Esophagus (tissue), 2 donors: ENCODE data around the gene C1GALT1. TPM values are rescaled to one million over a fixed set of nuclear protein-coding genes. Genes with fewer than 3 reads are reported as not detected.
"Not testable (repeated sequence)": the region's sequence is repeated elsewhere in the genome, so short reads cannot be mapped to it uniquely, and the experiment has no call there.

Experiments
- H3K27ac ChIP-seq, 2 donors: one replicate each; pipeline ENCODE4 v1.5.1; 2013; ENCODE audit warnings: low read depth in 2 of 2, mild to moderate bottlenecking in 2 of 2, inconsistent platforms in 1 of 2, low read length in 1 of 2, moderate library complexity in 1 of 2
- H3K27me3 ChIP-seq, 2 donors: one replicate each; pipeline ENCODE4 v1.6.1; 2013; ENCODE audit warnings: low read length in 2 of 2, control low read depth in 1 of 2, mild to moderate bottlenecking in 1 of 2; ENCODE audit not compliant: insufficient read depth in 2 of 2, control insufficient read depth in 1 of 2
- H3K36me3 ChIP-seq, 2 donors: one replicate each; pipeline ENCODE4 v1.6.1; 2013; ENCODE audit warnings: low read length in 1 of 2; ENCODE audit not compliant: control insufficient read depth in 2 of 2, insufficient read depth in 2 of 2
- H3K4me1 ChIP-seq, 2 donors: one replicate each; pipeline ENCODE4 v1.6.1; 2013; ENCODE audit warnings: low read length in 1 of 2; ENCODE audit not compliant: control insufficient read depth in 2 of 2, insufficient read depth in 2 of 2
- H3K4me3 ChIP-seq, 2 donors: one replicate each; pipeline ENCODE4 v1.5.1; 2013; ENCODE audit warnings: low read length in 2 of 2, mild to moderate bottlenecking in 2 of 2, low read depth in 1 of 2, moderate library complexity in 1 of 2
- H3K9me3 ChIP-seq, 2 donors: one replicate each; pipeline ENCODE4 v1.6.1; 2013; ENCODE audit warnings: mild to moderate bottlenecking in 2 of 2, low read depth in 1 of 2, low read length in 1 of 2, moderate library complexity in 1 of 2; ENCODE audit not compliant: control insufficient read depth in 2 of 2, insufficient read depth in 1 of 2
- WGBS, 2 donors: extraction: QIAGEN DNeasy Blood & Tissue Kit; methylation state at CpG; one replicate each; pipeline ENCODE4 v1.1.7; 2013; 5-methylcytosine and 5-hydroxymethylcytosine counted together
- polyA plus RNA-seq, 2 donors: library from polyadenylated mRNA; stranded (reverse); fragments of 200-250 nt; gene quantifications; one replicate each; pipeline ENCODE4 v1.2.3, GENCODE V29; 2013
- donor health status: healthy with polysubstance abuse.
- donor health status: Bipolar disorder and iron deficiency.

The C1GALT1 gene
- polyA plus RNA-seq: 10 to 100 TPM; 14.3 to 17.1 TPM

DNA sequence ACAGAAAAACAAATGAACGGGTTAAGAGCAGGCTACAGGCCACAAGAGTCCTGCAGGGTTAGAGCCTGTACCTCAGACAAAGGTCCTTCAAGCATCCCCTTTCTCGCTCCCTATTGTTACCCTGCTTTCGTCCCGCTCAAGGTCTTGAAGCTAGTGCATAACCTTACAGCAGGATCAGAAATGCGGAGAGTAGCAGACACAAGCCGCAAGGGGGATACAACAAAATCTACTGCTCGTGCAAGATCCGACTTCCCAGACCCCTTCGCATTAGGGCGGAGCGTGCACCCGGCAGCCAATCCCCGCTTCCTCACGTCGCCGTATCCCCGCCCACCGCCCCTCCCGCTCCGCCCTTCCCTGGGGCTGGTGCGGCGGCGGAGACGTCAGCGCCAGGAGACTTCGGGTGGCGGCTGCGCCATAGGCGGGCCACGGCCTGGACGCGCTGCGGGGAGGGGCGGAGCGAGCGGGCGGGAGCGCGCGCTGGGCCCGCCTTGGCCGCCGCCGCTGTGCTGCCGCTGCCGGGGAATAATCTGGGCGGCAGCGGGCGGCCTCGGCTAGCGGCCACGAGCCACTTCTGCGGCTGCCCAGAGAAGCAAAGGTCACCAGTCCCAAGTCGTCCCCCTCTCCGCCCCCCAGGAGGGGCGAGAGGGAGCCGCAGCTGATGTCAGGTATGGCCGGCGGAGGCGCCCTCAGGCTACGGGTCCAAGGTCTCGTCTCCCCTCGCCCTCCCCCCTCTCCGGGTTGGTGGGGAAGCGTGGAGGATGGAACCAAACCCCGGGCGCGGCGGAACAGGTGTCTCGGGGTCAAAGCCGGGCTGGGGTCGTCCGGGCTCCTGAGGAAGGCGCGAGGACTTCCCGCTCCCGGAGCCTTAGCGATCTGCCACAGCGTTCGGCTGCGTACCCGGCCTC is at the start of gene C1GALT1:
C1GALT1 (plus strand) TSS at position 389 of the 905 bp plus-strand sequence. CDS start 51,776 bp downstream, outside the sequence.
- Histone ChIP-seq H3K27me3 (no peaks in the 10 kb centered on the region), H3K36me3 (peaks cover 0 to 6% of the 10 kb centered on the region in 2 donors), H3K4me1 (peaks cover 0 to 6% of the 10 kb centered on the region in 2 donors), H3K4me3 (peak within 1 kb of the TSS; percentile 71 to 96), H3K27ac (peak within 1 kb of the TSS; percentile 98 to 99), H3K9me3 (no peaks in the 10 kb centered on the region)
- whole genome bisulfite sequencing, 2 donors: 0 to 1% methylated on average over 69 to 82 of the region's 82 CpGs

GRCh38 chr7:7134046-7134445 is 48.3 kb upstream of the C1GALT1 start:
- Histone ChIP-seq H3K9me3 (no peaks in the 10 kb centered on the region), H3K4me1 (no peaks in the 10 kb centered on the region), H3K27ac (no peak overlapping the region), H3K4me3 (no peak overlapping the region), H3K27me3 (no peaks in the 10 kb centered on the region), H3K36me3 (no peaks in the 10 kb centered on the region)
- WGBS, 2 donors: 69 to 82% methylated on average over 2 of the region's 2 CpGs

DNA sequence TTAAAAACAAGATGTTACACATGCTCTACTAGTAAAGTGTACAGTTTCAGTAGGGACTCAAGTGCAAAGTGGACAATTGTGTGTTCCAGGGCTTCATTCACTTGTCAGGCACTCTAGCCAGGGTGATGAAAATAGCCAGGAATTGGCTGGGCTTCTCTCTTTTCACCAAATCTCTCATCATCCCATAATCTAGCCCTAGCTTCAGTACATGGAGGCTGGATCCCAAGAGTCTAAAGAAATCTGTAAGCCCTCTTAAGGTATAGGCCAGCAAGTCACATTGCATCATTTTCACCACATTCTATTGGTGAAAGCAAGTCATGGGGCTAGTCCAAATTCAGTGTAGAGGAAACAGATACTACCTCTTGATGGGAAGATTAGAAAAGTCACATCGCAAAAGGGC is 47.3 kb upstream of the C1GALT1 start:
- Histone ChIP-seq H3K9me3 (no peaks in the 10 kb centered on the region), H3K4me1 (no peaks in the 10 kb centered on the region), H3K27ac (no peak overlapping the region), H3K27me3 (no peaks in the 10 kb centered on the region), H3K4me3 (no peak overlapping the region), H3K36me3 (no peaks in the 10 kb centered on the region)
- 50 to 100% methylated on average over 1 of the region's 1 CpG for WGBS, 2 donors

DNA sequence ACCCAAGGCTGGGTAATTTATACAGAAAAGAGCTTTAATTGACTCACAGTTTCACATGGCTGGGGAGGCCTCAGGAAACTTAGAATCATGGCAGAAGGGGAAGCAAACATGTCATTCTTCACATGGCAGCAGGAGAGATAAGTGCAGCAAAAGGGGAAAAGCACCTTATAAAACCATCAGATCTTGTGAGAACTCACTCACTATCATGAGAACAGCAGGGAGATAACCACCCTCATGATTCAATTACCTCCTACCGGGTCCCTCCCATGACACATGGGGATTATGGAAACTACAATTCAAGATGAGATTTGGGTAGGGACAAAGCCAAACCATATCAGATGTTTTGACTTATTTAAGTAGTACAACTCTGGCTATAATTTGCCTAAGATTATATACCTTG is 46.4 kb upstream of the C1GALT1 start:
- not testable (repeated sequence) for H3K27me3 ChIP-seq, H3K4me1 ChIP-seq, H3K4me3 ChIP-seq, H3K27ac ChIP-seq, H3K9me3 ChIP-seq, H3K36me3 ChIP-seq
- WGBS, 2 donors: 57 to 68% methylated on average over 1 of the region's 1 CpG

- H3K27ac ChIP-seq: no peak overlapping the region
- no peaks in the 10 kb centered on the region for H3K9me3 ChIP-seq
- H3K4me3 ChIP-seq: no peak overlapping the region
- H3K36me3 ChIP-seq: no peaks in the 10 kb centered on the region
- 38 to 52% methylated on average over 6 of the region's 6 CpGs for WGBS, 2 donors
- H3K4me1 ChIP-seq: no peaks in the 10 kb centered on the region
- H3K27me3 ChIP-seq: no peaks in the 10 kb centered on the region
Observed at GRCh38 chr7:7136466-7137381, 45.6 kb upstream of the C1GALT1 start.

GRCh38 chr7:7138897-7139296 is 43.4 kb upstream of the C1GALT1 start:
- 92 to 93% methylated on average over 8 of the region's 8 CpGs for WGBS, 2 donors
- no peaks in the 10 kb centered on the region for H3K4me1 ChIP-seq
- H3K36me3 ChIP-seq: no peaks in the 10 kb centered on the region
- no peak overlapping the region for H3K27ac ChIP-seq
- no peaks in the 10 kb centered on the region for H3K9me3 ChIP-seq
- no peaks in the 10 kb centered on the region for H3K27me3 ChIP-seq
- H3K4me3 ChIP-seq: no peak overlapping the region

DNA sequence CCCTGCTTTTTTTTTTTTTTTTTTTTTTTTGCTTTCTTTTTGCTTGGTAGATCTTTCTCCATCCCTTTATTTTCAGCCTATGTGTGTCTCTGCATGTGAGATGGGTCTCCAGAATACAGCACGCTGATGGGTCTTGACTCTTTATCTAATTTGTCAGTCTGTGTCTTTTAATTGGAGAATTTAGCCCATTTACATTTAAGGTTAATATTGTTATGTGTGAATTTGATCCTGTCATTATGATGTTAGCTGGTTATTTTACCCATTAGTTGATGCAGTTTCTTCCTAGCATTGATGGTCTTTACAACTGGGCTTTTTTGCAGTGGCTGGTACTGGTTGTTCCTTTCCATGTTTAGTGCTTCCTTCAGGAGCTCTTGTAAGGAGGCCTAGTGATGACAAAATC is 38.9 kb upstream of the C1GALT1 start:
- not testable (repeated sequence) for H3K27ac ChIP-seq, H3K4me3 ChIP-seq, H3K4me1 ChIP-seq, H3K9me3 ChIP-seq, H3K27me3 ChIP-seq, H3K36me3 ChIP-seq
- WGBS, 2 donors: 86 to 87% methylated on average over 1 of the region's 1 CpG

- not testable (repeated sequence) for H3K4me3 ChIP-seq, H3K27me3 ChIP-seq, H3K27ac ChIP-seq, H3K4me1 ChIP-seq, H3K36me3 ChIP-seq, H3K9me3 ChIP-seq
- 73 to 85% methylated on average over 4 of the region's 4 CpGs for WGBS, 2 donors
Observed at GRCh38 chr7:7145151-7145550, 37.2 kb upstream of the C1GALT1 start.

DNA sequence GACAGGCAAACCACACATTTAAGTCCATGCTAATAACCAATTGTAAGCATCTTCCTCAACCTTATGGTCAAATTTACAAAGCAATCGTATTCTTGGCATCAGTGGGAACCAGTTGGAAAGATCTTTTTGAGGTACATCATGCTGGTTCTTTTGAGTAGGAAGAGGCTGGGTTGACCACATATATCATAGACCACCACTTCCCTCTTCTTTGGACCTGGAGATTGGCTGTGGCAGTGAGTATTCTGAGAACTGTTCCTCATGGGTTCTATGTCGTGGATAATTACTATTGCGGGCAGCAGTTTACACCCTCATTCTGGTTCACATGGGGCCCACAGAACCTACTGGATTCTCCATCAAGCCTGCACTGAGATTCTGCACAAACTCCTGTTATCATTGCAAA is 35.5 kb upstream of the C1GALT1 start:
- 69 to 76% methylated on average over 3 of the region's 3 CpGs for WGBS, 2 donors
- Histone ChIP-seq H3K27ac (no peak overlapping the region), H3K36me3 (no peaks in the 10 kb centered on the region), H3K4me3 (no peak overlapping the region), H3K27me3 (no peaks in the 10 kb centered on the region), H3K9me3 (peaks cover 4 to 7% of the 10 kb centered on the region in 2 donors), H3K4me1 (no peaks in the 10 kb centered on the region)
